Measurements from ENCODE around the gene PLCB1. TPM values are rescaled to one million over a fixed set of nuclear protein-coding genes. Genes with fewer than 3 reads are reported as not detected.

The PLCB1 gene
- total and polyA plus RNA-seq, 10 of the 15 experiments (the other 5 are each of a cell fraction or from before 2014, with no cell fraction given): 0.05 to 5.3 (median 0.17) TPM; not detected in 1

GRCh38 chr20:8344106-8344505 lies 212.0 kb downstream of the PLCB1 start:
- ATAC-seq (no peak), DNase-seq (ENCODE audit: low read depth, low spot score) (no peak), FAIRE-seq (no peak)
- in situ Hi-C loops (cut with MboI) (no loop called here), intact Hi-C loops (cut with micrococcal nuclease; ENCODE audit: unreplicated experiment) (no loop called here)
- Histone ChIP-seq H4K20me1 (ENCODE audit: control insufficient read depth, insufficient read depth) (no peaks in the 10 kb centered on the region), H3K4me2 (ENCODE audit: control insufficient read depth, insufficient read depth) (no peak overlapping the region), H3K79me2 (ENCODE audit: control insufficient read depth, insufficient read depth, low read length) (no peaks in the 10 kb centered on the region), H2AFZ (ENCODE audit: control insufficient read depth, low read depth, low read length) (no peak overlapping the region), H3K36me3 (ENCODE audit: control insufficient read depth in 2 of 2, insufficient read depth in 2 of 2, low read length in 1 of 2) (no peaks in the 10 kb centered on the region), H3K9ac (ENCODE audit: control insufficient read depth, insufficient read depth, low read length) (no peak overlapping the region), H3K27ac (ENCODE audit: control insufficient read depth, insufficient read depth) (no peak overlapping the region), H3K9me3 (replicated peaks; ENCODE audit: control insufficient read depth, insufficient read depth, low read length) (no peaks in the 10 kb centered on the region), H3K4me1 (ENCODE audit: control insufficient read depth, insufficient read depth, low read length) (no peaks in the 10 kb centered on the region), H3K4me3 (no peak overlapping the region), H3K27me3 (replicated peaks in 1 of 2; ENCODE audit: control insufficient read depth in 2 of 2, insufficient read depth in 2 of 2, low read length in 1 of 2) (no peaks in the 10 kb centered on the region)
- no peak for TF ChIP-seq USF2 (IDR thresholded peaks at IDR 0.05; ENCODE audit: borderline replicate concordance, low read depth, low read length)
- no peak for TF ChIP-seq IKZF2 (IDR thresholded peaks at IDR 0.05)
- no peak for TF ChIP-seq RAD21 (IDR thresholded peaks at IDR 0.05; ENCODE audit: insufficient read depth, low read depth, low read length)
- TF ChIP-seq ATF7 (IDR thresholded peaks at IDR 0.05; ENCODE audit: low read depth): no peak
- TF ChIP-seq ZNF217 (IDR thresholded peaks at IDR 0.05): no peak
- no peak for TF ChIP-seq POLR2A (IDR thresholded peaks at IDR 0.05; ENCODE audit: low read depth, low read length)
- TF ChIP-seq TCF3 (IDR thresholded peaks at IDR 0.05; ENCODE audit: borderline replicate concordance, insufficient read depth, low read depth, low read length): no peak
- TF ChIP-seq LARP7 (IDR thresholded peaks at IDR 0.05): no peak
- TF ChIP-seq CHD4 (IDR thresholded peaks at IDR 0.05): no peak
- TF ChIP-seq CBFB (IDR thresholded peaks at IDR 0.05; ENCODE audit: low read depth): no peak
- no peak for TF ChIP-seq NRF1 (conservative IDR thresholded peaks at IDR 0.05; ENCODE audit: low read depth, low read length)
- no peak for TF ChIP-seq IRF3 (IDR thresholded peaks at IDR 0.05)
- no peak for TF ChIP-seq NR2C2 (IDR thresholded peaks at IDR 0.05; ENCODE audit: borderline replicate concordance, control insufficient read depth, insufficient read length, low read depth)
- TF ChIP-seq KLF5 (IDR thresholded peaks at IDR 0.05; ENCODE audit: partially characterized antibody): no peak
- TF ChIP-seq MLLT1 (IDR thresholded peaks at IDR 0.05): no peak
- no peak for TF ChIP-seq ETV6 (conservative IDR thresholded peaks at IDR 0.05 in 1 of 2, IDR thresholded peaks at IDR 0.05 in 1 of 2; ENCODE audit: borderline replicate concordance in 1 of 2, low read depth in 1 of 2)
- no peak for TF ChIP-seq NR2C1 (IDR thresholded peaks at IDR 0.05)
- no peak for TF ChIP-seq PKNOX1 (IDR thresholded peaks at IDR 0.05)
- TF ChIP-seq PML (IDR thresholded peaks at IDR 0.05; ENCODE audit: low read length): no peak
- no peak for TF ChIP-seq POU2F2 (IDR thresholded peaks at IDR 0.05; ENCODE audit: borderline replicate concordance, low read depth, low read length)
- BruUV-seq (replicated peaks): no TSS peak
- ChIA-PET CTCF (interaction anchor here (0.7 kb wide), 1 partner anchor 200 kb away, joined by 3 read pairs; no protein-coding TSS in a partner anchor), SMC1A (ENCODE audit: uncharacterized antibody, unreplicated experiment) (no interaction called here), POLR2A (no interaction called here), RAD21 (ENCODE audit: unreplicated experiment) (no interaction called here)
- 41% methylated on average over 3 of the region's 3 CpGs for WGBS (ENCODE audit: insufficient coverage, insufficient replicate concordance, low lambda C conversion rate, missing lambda C conversion rate)
